SU-DHL-6 (cell line): ENCODE measurements around the gene IFT25.

Source experiments
- EZH2phosphoT487 ChIP-seq: fragments of 200-600 bp; sonication (generic), shearing (Covaris generic); conservative IDR thresholded peaks from 2 replicates; pipeline ENCODE4 v1.6.1; 2018; ENCODE audit warnings: mild to moderate bottlenecking, antibody characterized with exemption, low read length, moderate library complexity, mixed read lengths
- TF ChIP-seq, protein P1 (sequence below): fragments of 200-600 bp; sonication (generic); IDR thresholded peaks from one replicate; pipeline ENCODE4 v1.5.1; 2017; ENCODE audit warnings: antibody characterized with exemption, mild to moderate bottlenecking, low read length, moderate library complexity; ENCODE audit not compliant: insufficient read depth, poor library complexity, severe bottlenecking

DNA sequence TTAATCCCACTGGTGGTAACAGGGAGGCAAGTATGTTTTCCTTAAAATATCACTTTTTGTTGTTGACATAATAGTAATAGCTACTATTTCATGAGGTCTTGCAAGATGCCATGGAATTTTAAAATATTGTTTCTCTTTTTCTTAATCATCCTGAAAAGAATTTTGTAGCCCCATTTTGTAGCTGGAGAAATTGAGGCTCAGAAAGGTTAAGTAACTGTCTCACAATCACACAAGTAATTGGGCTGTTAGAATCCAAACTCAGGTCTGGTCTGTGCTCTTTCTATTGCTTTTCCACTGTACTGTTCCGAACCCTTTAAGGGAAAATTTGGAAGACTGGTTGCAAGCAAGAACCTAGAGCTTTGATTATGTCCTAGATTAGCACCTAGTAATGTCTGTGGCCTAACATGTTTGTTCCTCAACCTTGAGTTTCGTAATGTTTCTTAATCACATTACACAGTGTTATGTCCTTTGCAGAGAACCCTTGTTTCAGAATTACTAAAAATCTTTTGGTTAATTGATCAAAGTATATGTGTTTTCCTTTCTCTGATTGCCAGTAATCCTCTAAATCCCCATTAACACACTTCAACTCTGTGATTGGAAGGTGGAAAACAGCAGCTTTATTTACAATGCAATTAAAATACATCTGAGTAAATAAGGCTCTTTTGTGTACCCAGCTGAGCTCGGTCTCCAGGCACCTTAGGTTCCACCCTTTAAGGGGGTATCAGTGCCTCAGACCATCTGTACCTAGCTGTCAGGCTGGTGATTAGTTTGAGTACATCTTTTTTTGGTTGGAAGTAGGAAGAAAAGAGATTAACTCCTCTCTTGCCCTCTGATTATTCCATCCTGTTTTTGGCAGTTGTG is 11.0 kb upstream of the IFT25 start:
- TF ChIP-seq, protein P1, sequence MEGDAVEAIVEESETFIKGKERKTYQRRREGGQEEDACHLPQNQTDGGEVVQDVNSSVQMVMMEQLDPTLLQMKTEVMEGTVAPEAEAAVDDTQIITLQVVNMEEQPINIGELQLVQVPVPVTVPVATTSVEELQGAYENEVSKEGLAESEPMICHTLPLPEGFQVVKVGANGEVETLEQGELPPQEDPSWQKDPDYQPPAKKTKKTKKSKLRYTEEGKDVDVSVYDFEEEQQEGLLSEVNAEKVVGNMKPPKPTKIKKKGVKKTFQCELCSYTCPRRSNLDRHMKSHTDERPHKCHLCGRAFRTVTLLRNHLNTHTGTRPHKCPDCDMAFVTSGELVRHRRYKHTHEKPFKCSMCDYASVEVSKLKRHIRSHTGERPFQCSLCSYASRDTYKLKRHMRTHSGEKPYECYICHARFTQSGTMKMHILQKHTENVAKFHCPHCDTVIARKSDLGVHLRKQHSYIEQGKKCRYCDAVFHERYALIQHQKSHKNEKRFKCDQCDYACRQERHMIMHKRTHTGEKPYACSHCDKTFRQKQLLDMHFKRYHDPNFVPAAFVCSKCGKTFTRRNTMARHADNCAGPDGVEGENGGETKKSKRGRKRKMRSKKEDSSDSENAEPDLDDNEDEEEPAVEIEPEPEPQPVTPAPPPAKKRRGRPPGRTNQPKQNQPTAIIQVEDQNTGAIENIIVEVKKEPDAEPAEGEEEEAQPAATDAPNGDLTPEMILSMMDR = no peak
- no peak for TF ChIP-seq EZH2phosphoT487
